ENCODE data around the gene SPTBN1.

- TF ChIP-seq CTCF (IDR thresholded peaks at IDR 0.05): no peak
- no peak for TF ChIP-seq POLR2A (IDR thresholded peaks at IDR 0.05)
Measured at GRCh38 chr2:54652540-54652939, 196.4 kb downstream of the SPTBN1 start.
